ENCODE results near the gene POT1.

DNA sequence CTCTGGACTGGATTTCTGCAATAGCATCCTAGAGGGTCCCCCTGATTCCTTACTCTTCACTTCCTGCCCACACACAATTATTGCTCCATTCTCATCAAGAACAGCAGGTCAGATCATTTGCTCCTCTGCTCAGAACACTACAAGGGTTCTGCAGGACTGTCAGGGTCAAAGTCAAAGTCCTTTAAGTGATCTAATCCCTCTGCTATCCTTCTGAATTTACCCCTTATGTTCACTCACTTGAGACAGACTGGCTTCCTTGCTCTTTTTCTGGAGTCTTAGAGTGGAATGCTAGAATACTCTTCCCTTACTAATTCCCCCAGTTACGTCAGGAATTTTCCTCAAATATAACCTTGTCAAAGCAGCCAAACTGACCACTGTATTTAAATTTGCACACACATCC lies 7.5 kb upstream of the POT1 start:
- TF ChIP-seq POLR2AphosphoS5 (IDR thresholded peaks at IDR 0.05; ENCODE audit: low read depth, low read length) = no peak
- TF ChIP-seq, protein P1, sequence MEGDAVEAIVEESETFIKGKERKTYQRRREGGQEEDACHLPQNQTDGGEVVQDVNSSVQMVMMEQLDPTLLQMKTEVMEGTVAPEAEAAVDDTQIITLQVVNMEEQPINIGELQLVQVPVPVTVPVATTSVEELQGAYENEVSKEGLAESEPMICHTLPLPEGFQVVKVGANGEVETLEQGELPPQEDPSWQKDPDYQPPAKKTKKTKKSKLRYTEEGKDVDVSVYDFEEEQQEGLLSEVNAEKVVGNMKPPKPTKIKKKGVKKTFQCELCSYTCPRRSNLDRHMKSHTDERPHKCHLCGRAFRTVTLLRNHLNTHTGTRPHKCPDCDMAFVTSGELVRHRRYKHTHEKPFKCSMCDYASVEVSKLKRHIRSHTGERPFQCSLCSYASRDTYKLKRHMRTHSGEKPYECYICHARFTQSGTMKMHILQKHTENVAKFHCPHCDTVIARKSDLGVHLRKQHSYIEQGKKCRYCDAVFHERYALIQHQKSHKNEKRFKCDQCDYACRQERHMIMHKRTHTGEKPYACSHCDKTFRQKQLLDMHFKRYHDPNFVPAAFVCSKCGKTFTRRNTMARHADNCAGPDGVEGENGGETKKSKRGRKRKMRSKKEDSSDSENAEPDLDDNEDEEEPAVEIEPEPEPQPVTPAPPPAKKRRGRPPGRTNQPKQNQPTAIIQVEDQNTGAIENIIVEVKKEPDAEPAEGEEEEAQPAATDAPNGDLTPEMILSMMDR (IDR thresholded peaks at IDR 0.05) = no peak

Measured in Panc1 (cell line).